Ishikawa (cell line): ENCODE data around the gene CEP131.

Experiments used
- CEBPB ChIP-seq: IDR thresholded peaks from 2 replicates; pipeline ENCODE4 v1.6.1; 2012
- CREB1 ChIP-seq: IDR thresholded peaks from 2 replicates; pipeline ENCODE4 v1.6.1; 2012; ENCODE audit warnings: low read depth
- EGR1 ChIP-seq: IDR thresholded peaks from 2 replicates; pipeline ENCODE4 v1.6.1; 2012
- EP300 ChIP-seq: IDR thresholded peaks from 2 replicates; pipeline ENCODE4 v1.6.1; 2012; ENCODE audit warnings: borderline replicate concordance
- FOXM1 ChIP-seq: IDR thresholded peaks from 2 replicates; pipeline ENCODE4 v1.6.1; 2012; ENCODE audit warnings: low read depth, borderline replicate concordance
- MAX ChIP-seq: IDR thresholded peaks from 2 replicates; pipeline ENCODE4 v1.6.1; 2012
- NFIC ChIP-seq: IDR thresholded peaks from 2 replicates; pipeline ENCODE4 v1.6.1; 2012
- RAD21 ChIP-seq: IDR thresholded peaks from 2 replicates; pipeline ENCODE4 v1.6.1; 2012; ENCODE audit warnings: low read depth
- REST ChIP-seq: IDR thresholded peaks from 2 replicates; pipeline ENCODE4 v1.6.1; 2012; ENCODE audit warnings: low read depth, mild to moderate bottlenecking
- TAF1 ChIP-seq: IDR thresholded peaks from 2 replicates; pipeline ENCODE4 v1.6.1; 2012; ENCODE audit warnings: low read depth, mild to moderate bottlenecking
- TCF12 ChIP-seq: IDR thresholded peaks from 2 replicates; pipeline ENCODE4 v1.6.1; 2012; ENCODE audit warnings: low read depth
- TEAD4 ChIP-seq: IDR thresholded peaks from 2 replicates; pipeline ENCODE4 v1.6.1; 2012
- YY1 ChIP-seq: IDR thresholded peaks from 2 replicates; pipeline ENCODE4 v1.6.1; 2012; ENCODE audit warnings: low read depth
- ZBTB7A ChIP-seq: IDR thresholded peaks from 2 replicates; pipeline ENCODE4 v1.6.1; 2012; ENCODE audit warnings: low read depth
- TF ChIP-seq, protein P1 (sequence below): IDR thresholded peaks from 2 replicates; pipeline ENCODE4 v1.6.1; 2012

The CEP131 gene

DNA sequence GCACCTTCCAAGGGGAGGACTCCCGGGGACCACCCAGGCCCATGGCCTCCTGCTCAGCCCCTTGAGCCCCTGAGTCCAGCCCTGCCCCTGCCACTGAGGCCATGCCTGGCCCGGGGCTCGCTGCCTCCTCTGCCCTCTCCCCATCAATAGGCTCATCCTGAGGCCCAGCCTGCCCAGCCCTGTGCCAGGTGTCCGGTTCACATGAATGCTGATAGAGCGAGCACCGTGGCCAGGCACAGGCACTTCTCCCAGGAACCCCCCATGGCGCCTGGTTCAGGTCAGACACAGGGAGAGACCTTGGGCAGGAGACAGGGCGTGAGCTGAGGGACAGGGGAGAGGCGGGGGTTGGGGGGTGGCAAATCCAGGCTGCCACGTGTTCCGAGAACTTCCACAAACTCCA, 60.3 kb downstream of the CEP131 start:
- TF ChIP-seq MAX (no peak), TAF1 (no peak), EGR1 (no peak)
- TF ChIP-seq, protein P1, sequence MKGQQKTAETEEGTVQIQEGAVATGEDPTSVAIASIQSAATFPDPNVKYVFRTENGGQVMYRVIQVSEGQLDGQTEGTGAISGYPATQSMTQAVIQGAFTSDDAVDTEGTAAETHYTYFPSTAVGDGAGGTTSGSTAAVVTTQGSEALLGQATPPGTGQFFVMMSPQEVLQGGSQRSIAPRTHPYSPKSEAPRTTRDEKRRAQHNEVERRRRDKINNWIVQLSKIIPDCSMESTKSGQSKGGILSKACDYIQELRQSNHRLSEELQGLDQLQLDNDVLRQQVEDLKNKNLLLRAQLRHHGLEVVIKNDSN = no peak

GRCh38 chr17:81161972-81162371, 60.8 kb downstream of the CEP131 start:
- TF ChIP-seq MAX (no peak), ZBTB7A (no peak), TAF1 (no peak), CREB1 (no peak), YY1 (no peak), EGR1 (no peak), TCF12 (no peak), RAD21 (no peak), CEBPB (no peak), REST (no peak)
- TF ChIP-seq, protein P1 = no peak

- TF ChIP-seq TAF1 (no peak), REST (no peak), FOXM1 (no peak)
Observed at GRCh38 chr17:81161536-81161935, 61.2 kb downstream of the CEP131 start.

DNA sequence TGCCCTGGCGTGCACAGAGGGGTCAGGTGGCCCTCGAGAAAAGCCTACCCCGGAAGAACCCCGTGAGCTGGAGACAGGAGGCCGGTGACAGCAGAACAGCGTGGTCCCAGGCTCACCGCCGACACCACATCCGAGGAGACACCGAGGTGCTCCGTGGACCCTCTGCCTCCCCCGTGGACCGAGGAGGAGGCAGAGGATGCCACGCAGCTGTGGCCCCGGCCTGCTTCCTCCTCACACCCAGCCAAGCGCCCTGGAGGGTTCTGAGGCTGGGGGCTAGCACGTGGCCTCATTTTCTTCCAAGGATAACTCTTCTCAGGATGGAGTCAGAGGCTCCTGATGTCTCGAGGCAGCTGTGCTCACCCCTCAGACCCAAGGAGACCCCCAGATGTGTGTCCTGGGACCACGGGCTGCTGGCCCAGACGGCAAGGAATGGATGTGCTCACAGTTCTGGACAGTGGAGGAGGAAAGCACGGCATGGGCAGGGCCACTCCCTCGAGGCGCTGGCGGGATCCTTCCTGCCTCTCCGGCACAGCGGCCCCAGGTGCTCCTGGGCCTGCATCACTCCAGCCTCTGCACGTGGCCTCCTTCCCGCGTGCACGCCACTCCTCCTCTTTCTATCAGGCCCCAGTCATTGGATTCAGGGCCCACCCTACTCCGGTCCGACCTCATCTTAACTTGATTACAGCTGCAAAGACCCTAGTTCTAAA, 61.9 kb downstream of the CEP131 start:
- TF ChIP-seq MAX (no peak), ZBTB7A (no peak), NFIC (no peak), TAF1 (no peak), CEBPB (no peak), EP300 (no peak), CREB1 (no peak), EGR1 (no peak), TCF12 (no peak), TEAD4 (no peak), YY1 (no peak), REST (no peak), FOXM1 (no peak), RAD21 (no peak)
- TF ChIP-seq, protein P1 = no peak
